Measurements from ENCODE around the gene LCN1. TPM values are rescaled to one million over a fixed set of nuclear protein-coding genes. Genes with fewer than 3 reads are reported as not detected.

The LCN1 gene
- total RNA-seq, 1 experiment from 2014 or later = not detected

DNA sequence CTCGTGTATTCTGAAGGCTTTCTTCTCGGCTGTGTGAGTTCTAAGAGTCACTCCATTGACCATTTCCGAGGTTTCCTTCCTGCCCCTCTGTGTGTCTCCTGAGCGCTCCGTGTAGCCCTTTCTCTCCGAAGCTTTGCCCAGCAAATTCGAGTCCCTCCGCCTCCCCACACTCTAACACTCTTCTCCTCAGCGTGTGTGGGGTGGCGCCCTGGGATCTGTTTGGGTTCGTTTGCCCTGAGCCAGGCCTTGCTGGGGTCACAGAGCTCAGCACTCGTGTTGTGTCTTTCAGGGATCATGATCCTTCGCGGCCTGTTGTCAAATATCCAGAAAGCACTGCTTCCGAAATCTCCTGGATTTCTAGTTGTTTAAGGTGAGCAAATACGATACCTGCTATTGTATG is 34.7 kb downstream of the LCN1 start:
- 0 out of 2 replicates have a peak overlapping the region, but pooled peaks have one; percentile 43 for H3K14ac ChIP-seq (ENCODE audit: insufficient read depth, low read length)
- no peaks in the 10 kb centered on the region for H3K36me3 Mint-ChIP-seq (ENCODE audit: insufficient read depth in 1 of 3, low read depth in 3 of 3)
- H2BK12ac ChIP-seq (ENCODE audit: insufficient read length, low read depth, low read length) = no peak overlapping the region
- no peak overlapping the region for H4K5ac ChIP-seq (ENCODE audit: insufficient read length, low read depth, low read length)
- peaks cover 7% of the 10 kb centered on the region; the same call in 1 of the 2 replicates for H3K27me3 Mint-ChIP-seq (ENCODE audit: low read depth)
- no peak overlapping the region for H3K23ac ChIP-seq (ENCODE audit: insufficient read length, low read depth, low read length)
- no peak overlapping the region for H3K4ac ChIP-seq (ENCODE audit: low read depth, low read length)
- H3K79me2 ChIP-seq (ENCODE audit: insufficient read depth, low read length) = no peaks in the 10 kb centered on the region
- no peak overlapping the region for H3K9ac ChIP-seq (ENCODE audit: extremely low read depth, insufficient read length, low read length)
- H3K27ac Mint-ChIP-seq = peak overlapping the region in 1 of 3 experiments; percentile 6; a peak in 1 of 7 replicates
- no peak overlapping the region for H3K4me3 Mint-ChIP-seq
- no peak for DNase-seq
- H2BK15ac ChIP-seq (ENCODE audit: low read depth, low read length) = no peak overlapping the region
- H2AK5ac ChIP-seq (ENCODE audit: insufficient read length, low read length) = no peak overlapping the region
- H2BK120ac ChIP-seq (ENCODE audit: low read depth, low read length, poor library complexity, severe bottlenecking) = no peak overlapping the region
- H4K91ac ChIP-seq (ENCODE audit: insufficient read length, low read depth, low read length) = no peak overlapping the region
- no peak overlapping the region for H3K18ac ChIP-seq (ENCODE audit: insufficient read length, low read depth, low read length)
- no CpG with 5 or more reads among the region's 16 CpGs for WGBS (ENCODE audit: extremely low coverage, insufficient read length, low lambda C conversion rate)
- H3K4me1 Mint-ChIP-seq = peaks cover 5 to 11% of the 10 kb centered on the region in 2 experiments; a peak in 2 of 4 replicates
- no peak overlapping the region for H3K4me2 ChIP-seq (ENCODE audit: insufficient read depth, insufficient read length, low read length)
- no peak overlapping the region for H3K56ac ChIP-seq (ENCODE audit: insufficient read length, low read depth, low read length)
- no peaks in the 10 kb centered on the region; the same call in 1 of the 2 replicates for H3K4me1 ChIP-seq (ENCODE audit: insufficient read depth, low read length)
- H4K8ac ChIP-seq (replicated peaks; ENCODE audit: insufficient read length, low read depth, low read length) = no peak overlapping the region
- H3K23me2 ChIP-seq (ENCODE audit: insufficient read length, low read depth, low read length, poor library complexity, severe bottlenecking) = no peaks in the 10 kb centered on the region
- H3K9me3 ChIP-seq (ENCODE audit: control insufficient read depth, low read depth, low read length) = no peaks in the 10 kb centered on the region
- H3K79me1 ChIP-seq (ENCODE audit: insufficient read depth, low read depth, low read length, poor library complexity, severe bottlenecking) = no peaks in the 10 kb centered on the region
- no peak overlapping the region for H2BK5ac ChIP-seq (ENCODE audit: insufficient read length, low read length)
- no peak overlapping the region for H2AFZ ChIP-seq (ENCODE audit: low read length)
- no peaks in the 10 kb centered on the region for H4K20me1 ChIP-seq (ENCODE audit: control insufficient read depth, insufficient read depth, insufficient read length)
- H3T11ph ChIP-seq (ENCODE audit: low read length) = no peak overlapping the region
- H3K27me3 ChIP-seq (ENCODE audit: insufficient read depth, low read length) = no peaks in the 10 kb centered on the region
- peaks cover 0 to 3% of the 10 kb centered on the region in 2 experiments; a peak in 1 of 5 replicates for H3K9me3 Mint-ChIP-seq
- no peak overlapping the region for H2BK20ac ChIP-seq (ENCODE audit: low read depth, low read length, poor library complexity, severe bottlenecking)
- TF ChIP-seq, protein P1, sequence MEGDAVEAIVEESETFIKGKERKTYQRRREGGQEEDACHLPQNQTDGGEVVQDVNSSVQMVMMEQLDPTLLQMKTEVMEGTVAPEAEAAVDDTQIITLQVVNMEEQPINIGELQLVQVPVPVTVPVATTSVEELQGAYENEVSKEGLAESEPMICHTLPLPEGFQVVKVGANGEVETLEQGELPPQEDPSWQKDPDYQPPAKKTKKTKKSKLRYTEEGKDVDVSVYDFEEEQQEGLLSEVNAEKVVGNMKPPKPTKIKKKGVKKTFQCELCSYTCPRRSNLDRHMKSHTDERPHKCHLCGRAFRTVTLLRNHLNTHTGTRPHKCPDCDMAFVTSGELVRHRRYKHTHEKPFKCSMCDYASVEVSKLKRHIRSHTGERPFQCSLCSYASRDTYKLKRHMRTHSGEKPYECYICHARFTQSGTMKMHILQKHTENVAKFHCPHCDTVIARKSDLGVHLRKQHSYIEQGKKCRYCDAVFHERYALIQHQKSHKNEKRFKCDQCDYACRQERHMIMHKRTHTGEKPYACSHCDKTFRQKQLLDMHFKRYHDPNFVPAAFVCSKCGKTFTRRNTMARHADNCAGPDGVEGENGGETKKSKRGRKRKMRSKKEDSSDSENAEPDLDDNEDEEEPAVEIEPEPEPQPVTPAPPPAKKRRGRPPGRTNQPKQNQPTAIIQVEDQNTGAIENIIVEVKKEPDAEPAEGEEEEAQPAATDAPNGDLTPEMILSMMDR (conservative IDR thresholded peaks at IDR 0.05) = no peak
- no peak overlapping the region for H3K27ac ChIP-seq (ENCODE audit: insufficient read length, low read depth, low read length)
